Keratinocyte (primary cell): ENCODE measurements around the gene COQ10B.

Experiments used
- EZH2 ChIP-seq: IDR thresholded peaks from one replicate; pipeline ENCODE4 v1.6.1; 2012; ENCODE audit warnings: inconsistent platforms, mild to moderate bottlenecking, low read length, moderate library complexity
- TF ChIP-seq, protein P1 (sequence below), 3 experiments: IDR thresholded peaks in 1 of 3; conservative IDR thresholded peaks in 1 of 3; optimal IDR thresholded peaks in 1 of 3; 2 replicates in 2 of 3; 3 replicates in 1 of 3; pipeline versions ENCODE3 to v1.5.1; 2011; ENCODE audit warnings: low read length in 3 of 3, mild to moderate bottlenecking in 3 of 3, moderate library complexity in 2 of 3, control low read depth in 1 of 3, inconsistent platforms in 1 of 3; ENCODE audit not compliant: insufficient read depth in 2 of 3; ENCODE audit errors: extremely low read depth in 1 of 3

DNA sequence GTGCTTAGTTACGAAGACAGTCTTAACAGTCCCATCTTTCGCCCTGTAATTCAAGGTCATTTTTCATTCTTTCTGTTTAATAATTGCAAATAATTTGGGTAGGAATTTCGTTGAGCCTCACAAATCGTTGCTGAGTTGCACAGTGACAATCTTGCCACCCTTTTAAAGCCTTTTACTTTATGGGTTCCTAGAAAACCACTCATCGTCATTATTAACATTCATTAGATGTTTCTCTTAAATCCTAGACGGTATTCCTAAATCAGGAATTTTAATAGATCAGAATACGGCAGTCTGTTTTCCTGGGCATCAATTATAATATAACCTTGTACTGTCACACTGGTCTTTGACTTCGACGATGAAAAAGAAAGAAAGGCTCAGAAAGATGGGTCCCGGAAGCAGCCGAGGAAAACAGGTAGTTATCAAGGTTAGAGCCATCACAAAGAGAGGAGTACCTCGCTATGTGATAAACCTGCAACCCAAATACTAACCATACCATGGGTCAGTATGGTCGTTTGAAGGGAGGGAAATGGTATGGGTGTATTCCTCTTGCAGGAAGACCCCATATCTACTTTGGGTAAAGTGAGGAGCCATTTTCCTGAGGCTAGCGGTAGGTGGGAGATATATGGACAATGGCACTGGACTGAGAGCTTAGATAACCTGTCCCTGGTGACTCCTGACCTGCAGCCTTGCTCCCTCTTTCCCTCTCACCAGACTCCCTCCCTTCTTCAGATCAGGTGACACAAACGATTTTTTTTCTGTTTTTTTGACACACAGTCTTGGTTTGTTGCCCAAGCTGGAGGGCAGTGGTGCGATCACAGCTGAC lies 17.5 kb upstream of the COQ10B start:
- TF ChIP-seq, protein P1, sequence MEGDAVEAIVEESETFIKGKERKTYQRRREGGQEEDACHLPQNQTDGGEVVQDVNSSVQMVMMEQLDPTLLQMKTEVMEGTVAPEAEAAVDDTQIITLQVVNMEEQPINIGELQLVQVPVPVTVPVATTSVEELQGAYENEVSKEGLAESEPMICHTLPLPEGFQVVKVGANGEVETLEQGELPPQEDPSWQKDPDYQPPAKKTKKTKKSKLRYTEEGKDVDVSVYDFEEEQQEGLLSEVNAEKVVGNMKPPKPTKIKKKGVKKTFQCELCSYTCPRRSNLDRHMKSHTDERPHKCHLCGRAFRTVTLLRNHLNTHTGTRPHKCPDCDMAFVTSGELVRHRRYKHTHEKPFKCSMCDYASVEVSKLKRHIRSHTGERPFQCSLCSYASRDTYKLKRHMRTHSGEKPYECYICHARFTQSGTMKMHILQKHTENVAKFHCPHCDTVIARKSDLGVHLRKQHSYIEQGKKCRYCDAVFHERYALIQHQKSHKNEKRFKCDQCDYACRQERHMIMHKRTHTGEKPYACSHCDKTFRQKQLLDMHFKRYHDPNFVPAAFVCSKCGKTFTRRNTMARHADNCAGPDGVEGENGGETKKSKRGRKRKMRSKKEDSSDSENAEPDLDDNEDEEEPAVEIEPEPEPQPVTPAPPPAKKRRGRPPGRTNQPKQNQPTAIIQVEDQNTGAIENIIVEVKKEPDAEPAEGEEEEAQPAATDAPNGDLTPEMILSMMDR (optimal IDR thresholded peaks at IDR 0.05 in 1 of 3, IDR thresholded peaks at IDR 0.05 in 1 of 3, conservative IDR thresholded peaks at IDR 0.05 in 1 of 3; ENCODE audit: extremely low read depth in 1 of 3, insufficient read depth in 2 of 3, low read length in 3 of 3): no peak
- TF ChIP-seq EZH2: no peak
